22Rv1 (cell line): ENCODE results near the gene KLHL4.

Experiments
- CTCF ChIP-seq: fragments of 450-650 bp; IDR thresholded peaks from 2 replicates; pipeline ENCODE4 v1.5.1; 2017; ENCODE audit warnings: mild to moderate bottlenecking
- ZFX ChIP-seq: fragments of 450-650 bp; IDR thresholded peaks from 2 replicates; pipeline ENCODE4 v1.6.1; 2017; ENCODE audit warnings: antibody characterized with exemption, borderline replicate concordance

DNA sequence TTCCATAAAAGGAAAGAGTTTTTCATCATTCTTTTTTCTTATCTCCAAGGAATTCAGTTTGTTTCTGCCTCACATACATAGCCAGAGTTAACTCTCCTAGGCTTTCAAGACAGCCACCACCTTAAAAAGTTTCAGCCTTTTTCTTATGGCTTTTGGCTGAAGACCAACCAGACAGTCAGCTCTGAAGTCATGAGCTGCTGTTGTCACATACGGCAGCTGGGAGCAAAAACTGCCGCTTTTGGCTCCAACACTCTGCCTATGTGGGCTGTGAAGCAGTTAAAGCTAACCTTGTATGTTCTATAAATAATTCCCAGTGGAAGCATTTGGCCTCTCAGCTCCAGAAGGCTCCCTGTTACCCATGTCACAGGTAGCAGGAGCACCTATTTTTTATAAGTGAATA lies 104.1 kb downstream of the KLHL4 start:
- TF ChIP-seq CTCF (no peak), ZFX (no peak)
